Endothelial cell of umbilical vein (primary cell): Measurements from ENCODE around the gene ATP6V0C. TPM values are rescaled to one million over a fixed set of nuclear protein-coding genes. Genes with fewer than 3 reads are reported as not detected.

ENCODE experiments used
- BruUV-seq: library from RNA; stranded (reverse); fragments of 400-500 nt; replicated peaks from 2 replicates; lab custom pipeline; 2021; lab: Mats Ljungman, UMichigan
- CTCF ChIA-PET: fragments of 300-600, 350-600 bp; sonication (Branson Sonifier 250); formaldehyde crosslinking; loops from one replicate; lab custom pipeline; 2021; ENCODE audit warnings: antibody characterized with exemption, inconsistent platforms; lab: Charles Lee
- POLR2A ChIA-PET: fragments of 300-600, 350-600 bp; sonication (Branson Sonifier 250); formaldehyde crosslinking; loops from one replicate; lab custom pipeline; 2021; ENCODE audit warnings: antibody characterized with exemption, inconsistent platforms; lab: Charles Lee
- DNase-seq: peaks from one replicate; pipeline ENCODE4 v3.0.0-alpha.2; 2011; ENCODE audit warnings: low read depth, low spot score
- FAIRE-seq: peaks from 2 replicates; lab custom pipeline; 2011; peaks lifted over from hg19 to GRCh38; lab: Jason Lieb, UNC
- H2AFZ ChIP-seq: 2 replicates; pipeline ENCODE4 v1.6.0; 2012; ENCODE audit warnings: low read depth, low read length, control low read depth, inconsistent platforms
- H3K27ac ChIP-seq: 2 replicates; pipeline ENCODE4 v1.5.1; 2011; ENCODE audit warnings: low read depth, mild to moderate bottlenecking, control low read depth, low read length, moderate library complexity; ENCODE audit not compliant: insufficient read depth
- H3K27me3 ChIP-seq, 2 experiments: 2 replicates each; pipeline versions ENCODE4 v1.6.0 to v1.6.1; 2011; ENCODE audit warnings: low read length in 2 of 2, mixed read lengths in 1 of 2; ENCODE audit not compliant: control insufficient read depth in 2 of 2, insufficient read depth in 2 of 2
- H3K36me3 ChIP-seq, 2 experiments: 2 replicates in 1 of 2; 3 replicates in 1 of 2; pipeline ENCODE4 v1.5.1; 2011; ENCODE audit warnings: low read length in 2 of 2, mild to moderate bottlenecking in 1 of 2, moderate library complexity in 1 of 2; ENCODE audit not compliant: control insufficient read depth in 2 of 2, insufficient read depth in 2 of 2; ENCODE audit errors: extremely low read depth in 1 of 2
- H3K4me1 ChIP-seq: 3 replicates; pipeline ENCODE4 v1.5.1; 2011; ENCODE audit warnings: mild to moderate bottlenecking, low read length; ENCODE audit not compliant: control insufficient read depth, insufficient read depth; ENCODE audit errors: extremely low read depth
- H3K4me2 ChIP-seq: 2 replicates; pipeline ENCODE4 v1.6.1; 2011; ENCODE audit warnings: low read length, control low read depth, mixed read lengths; ENCODE audit not compliant: insufficient read depth
- H3K4me3 ChIP-seq, 3 experiments: fragments of 200-600 bp in 1 of 3; sonication (generic), shearing (Covaris generic) in 1 of 3; replicated peaks in 1 of 3; 2 replicates each; pipeline ENCODE4 v1.5.1; 2011 to 2016; ENCODE audit warnings: control low read depth in 3 of 3, low read length in 3 of 3, mild to moderate bottlenecking in 2 of 3, inconsistent platforms in 1 of 3, low read depth in 1 of 3, moderate library complexity in 1 of 3; ENCODE audit not compliant: insufficient read depth in 1 of 3
- H3K79me2 ChIP-seq: 2 replicates; pipeline ENCODE4 v1.6.0; 2012; ENCODE audit warnings: low read length, inconsistent platforms; ENCODE audit not compliant: control insufficient read depth, insufficient read depth
- H3K9ac ChIP-seq: replicated peaks from 2 replicates; pipeline ENCODE3; 2011; ENCODE audit warnings: low read length, control low read depth; ENCODE audit not compliant: insufficient read depth; ENCODE audit errors: extremely low read depth
- H3K9me1 ChIP-seq: replicated peaks from 3 replicates; pipeline ENCODE4 v1.6.0; 2011; ENCODE audit warnings: mild to moderate bottlenecking, low read length; ENCODE audit not compliant: control insufficient read depth, insufficient read depth; ENCODE audit errors: extremely low read depth
- H3K9me3 ChIP-seq: replicated peaks from 2 replicates; pipeline ENCODE4 v1.5.1; 2012; ENCODE audit warnings: low read length, inconsistent platforms; ENCODE audit not compliant: control insufficient read depth, insufficient read depth
- H4K20me1 ChIP-seq: replicated peaks from 2 replicates; pipeline ENCODE3; 2011; ENCODE audit warnings: mild to moderate bottlenecking, low read length; ENCODE audit not compliant: control insufficient read depth, insufficient read depth; ENCODE audit errors: extremely low read depth
- CTCF ChIP-seq, 2 donors: IDR thresholded peaks; 1 replicate in 1 of 2; 2 replicates in 1 of 2; pipeline ENCODE4 v1.5.1; 2011; ENCODE audit warnings: low read length in 2 of 2, mild to moderate bottlenecking in 2 of 2, moderate library complexity in 2 of 2, control low read depth in 1 of 2, inconsistent platforms in 1 of 2, low read depth in 1 of 2; ENCODE audit not compliant: insufficient read depth in 1 of 2; ENCODE audit errors: extremely low read depth in 1 of 2
- EZH2 ChIP-seq: IDR thresholded peaks from 2 replicates; pipeline ENCODE4 v1.6.1; 2012; ENCODE audit warnings: borderline replicate concordance, low read depth, mild to moderate bottlenecking, moderate library complexity, low read length, inconsistent platforms; ENCODE audit not compliant: severe bottlenecking
- FOS ChIP-seq: IDR thresholded peaks from 2 replicates; pipeline ENCODE4 v1.6.1; 2011; ENCODE audit warnings: mild to moderate bottlenecking, low read length, moderate library complexity, borderline replicate concordance; ENCODE audit not compliant: insufficient read depth
- GATA2 ChIP-seq: IDR thresholded peaks from 2 replicates; pipeline ENCODE4 v1.7.0; 2011; ENCODE audit warnings: low read depth, mild to moderate bottlenecking, moderate library complexity, mixed read lengths, low read length; ENCODE audit not compliant: insufficient read length, insufficient read depth
- JUN ChIP-seq: IDR thresholded peaks from 2 replicates; pipeline ENCODE4 v1.6.1; 2011; ENCODE audit warnings: borderline replicate concordance, low read depth; ENCODE audit not compliant: insufficient read length, insufficient read depth
- MAX ChIP-seq: IDR thresholded peaks from 2 replicates; pipeline ENCODE4 v1.6.1; 2011; ENCODE audit not compliant: insufficient read depth, insufficient read length
- MYC ChIP-seq: IDR thresholded peaks from one replicate; pipeline ENCODE4 v1.6.1; 2011; ENCODE audit warnings: mild to moderate bottlenecking, low read depth, low read length
- POLR2A ChIP-seq: IDR thresholded peaks from 2 replicates; pipeline ENCODE4 v1.6.1; 2012; ENCODE audit warnings: low read depth, mild to moderate bottlenecking, control low read depth, low read length
- POLR2AphosphoS5 ChIP-seq: IDR thresholded peaks from 2 replicates; pipeline ENCODE4 v1.6.1; 2012; ENCODE audit warnings: low read depth, mild to moderate bottlenecking, control low read depth, low read length, moderate library complexity; ENCODE audit not compliant: insufficient read depth
- dilution Hi-C: fragments of 300-500 bp; cut with MboI; formaldehyde crosslinking; loops from one replicate; pipeline ENCODE4 v1.15.0; 2019; ENCODE audit warnings: low sequenced_read_pairs; ENCODE audit not compliant: extremely low pct_ligation_motif_present
- intact Hi-C: fragments of 100-400 bp; cut with micrococcal nuclease; formaldehyde crosslinking; loops from one replicate; pipeline ENCODE4 v1.10.0; 2022
- polyA plus RNA-seq, 4 experiments: library from polyadenylated mRNA; depleted of rRNA in 3 of 4; stranded (reverse) in 3 of 4; unstranded in 1 of 4; fragments of >200 nt; gene quantifications; 2 replicates each; pipeline versions ENCODE4 v1.2.1 to v1.2.3, GENCODE V29; 2011 to 2012; ENCODE audit warnings: missing spikeins in 1 of 4
- total RNA-seq: library from RNA; stranded (reverse); gene quantifications from 2 replicates; pipeline ENCODE4 v1.2.3, GENCODE V29; 2021

ATP6V0C gene
- total and polyA plus RNA-seq, 2 donors (not counting 3 experiments of a cell fraction or from before 2014, with no cell fraction given) = 146 to 194 TPM

GRCh38 chr16:2529061-2529931 lies 15.5 kb downstream of the ATP6V0C start:
- H3K9me1 ChIP-seq = no peaks in the 10 kb centered on the region
- H3K4me1 ChIP-seq = peaks cover 13% of the 10 kb centered on the region
- CTCF ChIA-PET = no interaction called here
- POLR2A ChIA-PET = interaction anchor here (1.2 kb wide), 1 partner anchor 9 kb away, joined by 5 read pairs; the partner anchor contains the start of gene AMDHD2
- BruUV-seq = no TSS peak
- dilution Hi-C loops = no loop called here
- peaks cover 2 to 35% of the 10 kb centered on the region in 2 experiments for H3K36me3 ChIP-seq
- H2AFZ ChIP-seq = no peak overlapping the region
- H3K9me3 ChIP-seq = no peaks in the 10 kb centered on the region
- no peak overlapping the region for H3K9ac ChIP-seq
- TF ChIP-seq POLR2AphosphoS5 (no peak), CTCF (IDR thresholded peaks at IDR 0.05; ENCODE audit: extremely low read depth in 1 of 2, insufficient read depth in 1 of 2, low read depth in 1 of 2, low read length in 2 of 2) (no peak), MAX (no peak), JUN (no peak), POLR2A (no peak), MYC (no peak), EZH2 (no peak), FOS (no peak), GATA2 (no peak)
- no peak overlapping the region for H3K4me3 ChIP-seq
- no peak overlapping the region for H3K27ac ChIP-seq
- no peaks in the 10 kb centered on the region for H4K20me1 ChIP-seq
- H3K27me3 ChIP-seq = no peaks in the 10 kb centered on the region
- H3K79me2 ChIP-seq = no peaks in the 10 kb centered on the region
- FAIRE-seq (no peak), DNase-seq (no peak)
- intact Hi-C loops = no loop called here
- no peak overlapping the region for H3K4me2 ChIP-seq
